IPS-15b (cell line): ENCODE results near the gene CCDC6.

Experiments used
- H3K27me3 ChIP-seq: one replicate; pipeline ENCODE4 v1.6.1; 2013; ENCODE audit warnings: low read length; ENCODE audit not compliant: control insufficient read depth, insufficient read depth
- H3K36me3 ChIP-seq: one replicate; pipeline ENCODE4 v1.6.1; 2013; ENCODE audit warnings: low read length; ENCODE audit not compliant: control insufficient read depth, insufficient read depth
- H3K4me1 ChIP-seq: one replicate; pipeline ENCODE4 v1.6.1; 2013; ENCODE audit warnings: mild to moderate bottlenecking, low read length; ENCODE audit not compliant: control insufficient read depth, insufficient read depth
- H3K4me3 ChIP-seq: one replicate; pipeline ENCODE4 v1.5.1; 2013; ENCODE audit warnings: low read depth, low read length
- H3K9ac ChIP-seq: one replicate; pipeline ENCODE4 v1.6.1; 2013; ENCODE audit warnings: low read depth, mild to moderate bottlenecking, low read length
- H3K9me3 ChIP-seq: one replicate; pipeline ENCODE4 v1.6.1; 2013; ENCODE audit warnings: mild to moderate bottlenecking, low read length; ENCODE audit not compliant: control insufficient read depth, insufficient read depth

The CCDC6 gene

GRCh38 chr10:59773088-59773487 lies 133.3 kb downstream of the CCDC6 start:
- H3K4me1 ChIP-seq, result no peaks in the 10 kb centered on the region

GRCh38 chr10:59771162-59771807 lies 135.1 kb downstream of the CCDC6 start:
- H3K4me3 ChIP-seq, result no peak overlapping the region
- H3K36me3 ChIP-seq, result no peaks in the 10 kb centered on the region

More at GRCh38 chr10:59773088-59773487, 133.3 kb downstream of the CCDC6 start:
- Histone ChIP-seq H3K9me3 (peaks cover 9% of the 10 kb centered on the region), H3K27me3 (no peaks in the 10 kb centered on the region), H3K36me3 (no peaks in the 10 kb centered on the region), H3K4me3 (no peak overlapping the region), H3K9ac (no peak overlapping the region)

GRCh38 chr10:59770689-59771088 lies 135.7 kb downstream of the CCDC6 start:
- peaks cover 9% of the 10 kb centered on the region for H3K9me3 ChIP-seq
- no peaks in the 10 kb centered on the region for H3K27me3 ChIP-seq

More at GRCh38 chr10:59771162-59771807, 135.1 kb downstream of the CCDC6 start:
- no peaks in the 10 kb centered on the region for H3K27me3 ChIP-seq
- H3K4me1 ChIP-seq, result no peaks in the 10 kb centered on the region
- H3K9ac ChIP-seq, result no peak overlapping the region
- H3K9me3 ChIP-seq, result peaks cover 9% of the 10 kb centered on the region

GRCh38 chr10:59762505-59762904 lies 143.9 kb downstream of the CCDC6 start:
- Histone ChIP-seq H3K9me3 (peaks cover 4% of the 10 kb centered on the region), H3K27me3 (no peaks in the 10 kb centered on the region), H3K4me3 (no peak overlapping the region), H3K36me3 (no peaks in the 10 kb centered on the region), H3K9ac (no peak overlapping the region), H3K4me1 (peaks cover 4% of the 10 kb centered on the region)

More at GRCh38 chr10:59770689-59771088, 135.7 kb downstream of the CCDC6 start:
- Histone ChIP-seq H3K4me3 (no peak overlapping the region), H3K36me3 (no peaks in the 10 kb centered on the region), H3K9ac (no peak overlapping the region), H3K4me1 (no peaks in the 10 kb centered on the region)

- H3K4me3 ChIP-seq, result no peak overlapping the region
- peaks cover 4% of the 10 kb centered on the region for H3K9me3 ChIP-seq
- no peaks in the 10 kb centered on the region for H3K27me3 ChIP-seq
- H3K36me3 ChIP-seq, result no peaks in the 10 kb centered on the region
- no peak overlapping the region for H3K9ac ChIP-seq
- H3K4me1 ChIP-seq, result peaks cover 5% of the 10 kb centered on the region
Observed at GRCh38 chr10:59757966-59758365, 148.4 kb downstream of the CCDC6 start.

- Histone ChIP-seq H3K4me1 (peaks cover 2% of the 10 kb centered on the region), H3K36me3 (no peaks in the 10 kb centered on the region), H3K4me3 (no peak overlapping the region), H3K27me3 (no peaks in the 10 kb centered on the region), H3K9ac (no peak overlapping the region), H3K9me3 (peaks cover 4% of the 10 kb centered on the region)
Observed at GRCh38 chr10:59754951-59755350, 151.4 kb downstream of the CCDC6 start.

GRCh38 chr10:59753267-59753666 lies 153.1 kb downstream of the CCDC6 start, which contains the start of gene MRLN:
TSS of gene MRLN (minus strand) at chr10:59753455.
- Histone ChIP-seq H3K9ac (no peak within 1 kb of the TSS), H3K9me3 (no peaks in the 10 kb centered on the region), H3K4me3 (no peak within 1 kb of the TSS), H3K36me3 (no peaks in the 10 kb centered on the region), H3K4me1 (peaks cover 2% of the 10 kb centered on the region), H3K27me3 (no peaks in the 10 kb centered on the region)

GRCh38 chr10:59752278-59752940 lies 153.9 kb downstream of the CCDC6 start:
- Histone ChIP-seq H3K4me3 (no peak overlapping the region), H3K4me1 (peaks cover under 1% of the 10 kb centered on the region), H3K9ac (no peak overlapping the region), H3K9me3 (no peaks in the 10 kb centered on the region), H3K27me3 (no peaks in the 10 kb centered on the region), H3K36me3 (no peaks in the 10 kb centered on the region)

GRCh38 chr10:59750155-59750945 lies 156.0 kb downstream of the CCDC6 start:
- Histone ChIP-seq H3K9ac (no peak overlapping the region), H3K4me1 (no peaks in the 10 kb centered on the region), H3K9me3 (no peaks in the 10 kb centered on the region), H3K27me3 (no peaks in the 10 kb centered on the region), H3K4me3 (no peak overlapping the region), H3K36me3 (no peaks in the 10 kb centered on the region)

- no peak overlapping the region for H3K9ac ChIP-seq
- no peaks in the 10 kb centered on the region for H3K27me3 ChIP-seq
Observed at GRCh38 chr10:59748834-59749233, 157.5 kb downstream of the CCDC6 start.

GRCh38 chr10:59745163-59745650 lies 161.1 kb downstream of the CCDC6 start:
- H3K27me3 ChIP-seq, result no peaks in the 10 kb centered on the region
- H3K9ac ChIP-seq, result no peak overlapping the region
- H3K4me3 ChIP-seq, result no peak overlapping the region
- no peaks in the 10 kb centered on the region for H3K4me1 ChIP-seq
- no peaks in the 10 kb centered on the region for H3K36me3 ChIP-seq
- H3K9me3 ChIP-seq, result peaks cover 4% of the 10 kb centered on the region

More at GRCh38 chr10:59748834-59749233, 157.5 kb downstream of the CCDC6 start:
- no peak overlapping the region for H3K4me3 ChIP-seq
- no peaks in the 10 kb centered on the region for H3K4me1 ChIP-seq
- H3K9me3 ChIP-seq, result no peaks in the 10 kb centered on the region
- H3K36me3 ChIP-seq, result no peaks in the 10 kb centered on the region
